Liver (tissue), 9 donors: ENCODE measurements around the gene SMYD4. TPM values are rescaled to one million over a fixed set of nuclear protein-coding genes. Genes with fewer than 3 reads are reported as not detected.
A peak's percentile ranks its signal among the peaks of the same experiment; 100 is the strongest.

Experiments used
- DNase-seq: peaks from one replicate; pipeline ENCODE4 v3.0.0-alpha.2; 2017; ENCODE audit warnings: low spot score
- H3K27ac ChIP-seq, 2 donors: one replicate each; pipeline ENCODE4 v1.7.0; 2013; ENCODE audit warnings: inconsistent platforms in 2 of 2, low read length in 2 of 2, control low read depth in 1 of 2, low read depth in 1 of 2, mild to moderate bottlenecking in 1 of 2
- H3K27me3 ChIP-seq, 4 donors: one replicate each; pipeline versions ENCODE4 v1.6.1 to v1.7.0; 2013; ENCODE audit warnings: low read length in 3 of 4, inconsistent platforms in 1 of 4, mild to moderate bottlenecking in 1 of 4, moderate library complexity in 1 of 4; ENCODE audit not compliant: control insufficient read depth in 4 of 4, insufficient read depth in 4 of 4
- H3K36me3 ChIP-seq, 4 donors: one replicate each; pipeline versions ENCODE4 v1.6.1 to v1.7.0; 2013; ENCODE audit warnings: low read length in 3 of 4, mild to moderate bottlenecking in 3 of 4, low read depth in 1 of 4, moderate library complexity in 1 of 4; ENCODE audit not compliant: control insufficient read depth in 4 of 4, insufficient read depth in 3 of 4
- H3K4me1 ChIP-seq, 4 donors: one replicate each; pipeline versions ENCODE4 v1.6.1 to v1.7.0; 2013; ENCODE audit warnings: low read length in 3 of 4, mild to moderate bottlenecking in 3 of 4, moderate library complexity in 1 of 4; ENCODE audit not compliant: control insufficient read depth in 4 of 4, insufficient read depth in 4 of 4
- H3K4me3 ChIP-seq, 3 donors: one replicate each; pipeline versions ENCODE4 v1.6.1 to v1.7.0; 2013; ENCODE audit warnings: low read length in 3 of 3, control low read depth in 1 of 3, low read depth in 1 of 3, mild to moderate bottlenecking in 1 of 3
- H3K9ac ChIP-seq, 2 donors: one replicate each; pipeline ENCODE4 v1.7.0; 2013; ENCODE audit warnings: low read length in 2 of 2, mild to moderate bottlenecking in 2 of 2, moderate library complexity in 2 of 2, control low read depth in 1 of 2, low read depth in 1 of 2
- H3K9me3 ChIP-seq, 4 donors: one replicate each; pipeline versions ENCODE4 v1.6.1 to v1.7.0; 2013; ENCODE audit warnings: low read length in 3 of 4; ENCODE audit not compliant: control insufficient read depth in 4 of 4
- ATF3 ChIP-seq: IDR thresholded peaks from 2 replicates; pipeline ENCODE4 v1.6.1; 2016; ENCODE audit warnings: antibody characterized with exemption
- CTCF ChIP-seq: fragments of 150-350 bp; IDR thresholded peaks from 2 replicates; pipeline ENCODE4 v1.5.1; 2017; ENCODE audit warnings: improper control_type of control experiment, low read depth, low read length; ENCODE audit not compliant: missing input control
- EGR1 ChIP-seq, 2 donors: IDR thresholded peaks; 2 replicates each; pipeline ENCODE4 v1.6.1; 2016 to 2018; ENCODE audit warnings: antibody characterized with exemption in 2 of 2, low read depth in 2 of 2
- FOXA1 ChIP-seq: IDR thresholded peaks from 2 replicates; pipeline ENCODE4 v1.6.1; 2016; ENCODE audit warnings: antibody characterized with exemption
- FOXA2 ChIP-seq: IDR thresholded peaks from 2 replicates; pipeline ENCODE4 v1.6.1; 2016; ENCODE audit warnings: antibody characterized with exemption
- GABPA ChIP-seq, 2 donors: IDR thresholded peaks in 1 of 2; conservative IDR thresholded peaks in 1 of 2; 2 replicates each; pipeline ENCODE4 v1.6.1; 2016; ENCODE audit warnings: antibody characterized with exemption in 2 of 2, mild to moderate bottlenecking in 1 of 2, moderate library complexity in 1 of 2
- HNF4A ChIP-seq, 2 donors: conservative IDR thresholded peaks; 2 replicates each; pipeline ENCODE4 v1.6.1; 2016; ENCODE audit warnings: antibody characterized with exemption in 2 of 2, mild to moderate bottlenecking in 2 of 2
- HNF4G ChIP-seq: IDR thresholded peaks from 2 replicates; pipeline ENCODE4 v1.6.1; 2016; ENCODE audit warnings: antibody characterized with exemption
- JUND ChIP-seq, 2 donors: IDR thresholded peaks; 2 replicates each; pipeline ENCODE4 v1.6.1; 2016; ENCODE audit warnings: antibody characterized with exemption in 2 of 2
- MAX ChIP-seq: IDR thresholded peaks from 2 replicates; pipeline ENCODE4 v1.6.1; 2016; ENCODE audit warnings: antibody characterized with exemption
- NR2F2 ChIP-seq: IDR thresholded peaks from 2 replicates; pipeline ENCODE4 v1.6.1; 2016; ENCODE audit warnings: antibody characterized with exemption
- RAD21 ChIP-seq, 2 donors: IDR thresholded peaks; 2 replicates each; pipeline ENCODE4 v1.6.1; 2016; ENCODE audit warnings: antibody characterized with exemption in 2 of 2, mild to moderate bottlenecking in 2 of 2
- REST ChIP-seq: IDR thresholded peaks from 2 replicates; pipeline ENCODE4 v1.6.1; 2016; ENCODE audit warnings: antibody characterized with exemption, mild to moderate bottlenecking
- SP1 ChIP-seq: IDR thresholded peaks from 2 replicates; pipeline ENCODE4 v1.6.1; 2018; ENCODE audit warnings: antibody characterized with exemption, mild to moderate bottlenecking
- TAF1 ChIP-seq: conservative IDR thresholded peaks from 2 replicates; pipeline ENCODE4 v1.6.1; 2016; ENCODE audit warnings: antibody characterized with exemption, mild to moderate bottlenecking
- YY1 ChIP-seq: IDR thresholded peaks from 2 replicates; pipeline ENCODE4 v1.6.1; 2016; ENCODE audit warnings: antibody characterized with exemption, mild to moderate bottlenecking
- ZBTB33 ChIP-seq: IDR thresholded peaks from 2 replicates; pipeline ENCODE4 v1.6.1; 2016; ENCODE audit warnings: antibody characterized with exemption
- WGBS: extraction: QIAGEN DNeasy Blood & Tissue Kit; methylation state at CpG from one replicate; pipeline ENCODE4 v1.1.7; 2013; 5-methylcytosine and 5-hydroxymethylcytosine counted together
- polyA plus RNA-seq, 2 donors: library from polyadenylated mRNA; stranded (reverse) in 1 of 2; unstranded in 1 of 2; fragments of 200-250 nt in 1 of 2; fragments of >200 nt in 1 of 2; fragmentation: Nextera tagmentation in 1 of 2; extraction: Ambion mirVana in 1 of 2; gene quantifications; one replicate each; pipeline versions ENCODE4 v1.2.1 to v1.2.3, GENCODE V29; 2013 to 2015
- total RNA-seq, 2 donors: library from RNA; depleted of rRNA; stranded (reverse); fragments of >200 nt; gene quantifications; one replicate each; pipeline ENCODE4 v1.2.3, GENCODE V29; 2014
- donor health status: healthy.
- donor health status: healthy.
- donor health status: healthy.
- donor health status: healthy.
- donor health status: healthy.

The SMYD4 gene
- total and polyA plus RNA-seq, 4 donors = 2.2 to 9.5 (median 5.2) TPM

GRCh38 chr17:1783271-1783670 is 46.4 kb downstream of the SMYD4 start:
- peak overlapping the region; percentile 77 to 83 for H3K27ac ChIP-seq
- no peak overlapping the region for H3K4me3 ChIP-seq
- peak overlapping the region; percentile 56 to 79 for H3K9ac ChIP-seq
- peaks cover 1 to 16% (median 10%) of the 10 kb centered on the region in 4 donors for H3K36me3 ChIP-seq
- no peak for TF ChIP-seq HNF4G
- no peak for TF ChIP-seq FOXA1
- no peak for TF ChIP-seq GABPA (IDR thresholded peaks at IDR 0.05 in 1 of 2, conservative IDR thresholded peaks at IDR 0.05 in 1 of 2)
- no peak for TF ChIP-seq ATF3
- TF ChIP-seq YY1 = no peak
- TF ChIP-seq ZBTB33 = no peak
- no peak for TF ChIP-seq NR2F2
- no peak for TF ChIP-seq SP1
- no peak for TF ChIP-seq TAF1
- TF ChIP-seq JUND (IDR thresholded peaks at IDR 0.05) = no peak
- no peak for TF ChIP-seq MAX
- TF ChIP-seq RAD21 (IDR thresholded peaks at IDR 0.05) = no peak
- no peak for TF ChIP-seq CTCF
- no peak for TF ChIP-seq FOXA2
- TF ChIP-seq EGR1 (IDR thresholded peaks at IDR 0.05; ENCODE audit: low read depth in 2 of 2) = no peak
- no peak for TF ChIP-seq REST
- 78% methylated on average over 19 of the region's 19 CpGs for WGBS
- H3K9me3 ChIP-seq = no peaks in the 10 kb centered on the region
- no peak for DNase-seq
- no peaks in the 10 kb centered on the region for H3K27me3 ChIP-seq
- peaks cover 0 to 26% (median 12%) of the 10 kb centered on the region in 4 donors for H3K4me1 ChIP-seq

GRCh38 chr17:1782171-1782567 is 47.5 kb downstream of the SMYD4 start:
- DNase-seq = no peak
- TF ChIP-seq CTCF (no peak), SP1 (no peak), HNF4A (conservative IDR thresholded peaks at IDR 0.05) (no peak), REST (no peak), GABPA (IDR thresholded peaks at IDR 0.05 in 1 of 2, conservative IDR thresholded peaks at IDR 0.05 in 1 of 2) (no peak), TAF1 (no peak), YY1 (no peak), NR2F2 (no peak), ATF3 (no peak)
- Histone ChIP-seq H3K36me3 (peaks cover 2 to 24% (median 16%) of the 10 kb centered on the region in 4 donors), H3K9me3 (no peaks in the 10 kb centered on the region), H3K27me3 (no peaks in the 10 kb centered on the region), H3K27ac (peak overlapping the region; percentile 6 to 77), H3K4me3 (no peak overlapping the region), H3K9ac (no peak overlapping the region), H3K4me1 (peaks cover 0 to 21% (median 10%) of the 10 kb centered on the region in 4 donors)
- WGBS = 84% methylated on average over 6 of the region's 6 CpGs
